T-cell (primary cell): Measurements from ENCODE around the gene DPYD. TPM values are rescaled to one million over a fixed set of nuclear protein-coding genes. Genes with fewer than 3 reads are reported as not detected.
A peak's percentile ranks its signal among the peaks of the same experiment; 100 is the strongest.

ENCODE experiments used
- ATAC-seq, 4 experiments: fragments of 200-7000 bp in 3 of 4; fragments of 150-1000 bp in 1 of 4; cut with Tn5 transposase; replicated peaks in 1 of 4; 1 replicate in 3 of 4; 2 replicates in 1 of 4; pipeline ENCODE4 v1.10.0; 2021; ENCODE audit warnings: moderate library complexity in 3 of 4, mild to moderate bottlenecking in 2 of 4, moderate number of reproducible peaks in 1 of 4
- CTCF ChIA-PET, 2 donors: fragments of 300-600 bp; sonication (Branson Sonifier 250); formaldehyde crosslinking; loops; one replicate each; lab custom pipeline; 2022; ENCODE audit warnings: antibody characterized with exemption in 2 of 2; lab: Charles Lee
- POLR2A ChIA-PET, 2 donors: fragments of 300-600 bp; sonication (Branson Sonifier 250); formaldehyde crosslinking; loops; one replicate each; lab custom pipeline; 2022; ENCODE audit warnings: antibody characterized with exemption in 2 of 2; lab: Charles Lee
- DNase-seq, 35 experiments: peaks; one replicate each; pipeline versions ENCODE4 v3.0.0 to v3.0.0-alpha.2; 2013 to 2023
- H3K27ac ChIP-seq: one replicate; pipeline ENCODE4 v1.5.1; 2013; ENCODE audit warnings: low read length
- H3K27me3 ChIP-seq, 2 experiments: replicated peaks in 1 of 2; 1 replicate in 1 of 2; 2 replicates in 1 of 2; pipeline versions ENCODE4 v1.6.1 to v1.7.0; 2013; ENCODE audit warnings: low read length in 1 of 2, mixed read lengths in 1 of 2; ENCODE audit not compliant: control insufficient read depth in 2 of 2, insufficient read depth in 2 of 2; ENCODE audit errors: extremely low read depth in 1 of 2
- H3K36me3 ChIP-seq, 2 donors: 1 replicate in 1 of 2; 2 replicates in 1 of 2; pipeline versions ENCODE4 v1.6.1 to v1.7.0; 2013; ENCODE audit warnings: low read length in 1 of 2; ENCODE audit not compliant: control insufficient read depth in 2 of 2, insufficient read depth in 1 of 2; ENCODE audit errors: extremely low read depth in 1 of 2
- H3K4me1 ChIP-seq, 2 experiments: 1 replicate in 1 of 2; 2 replicates in 1 of 2; pipeline versions ENCODE4 v1.6.1 to v1.7.0; 2013; ENCODE audit warnings: low read length in 2 of 2, mixed read lengths in 1 of 2; ENCODE audit not compliant: insufficient read depth in 2 of 2, control insufficient read depth in 1 of 2; ENCODE audit errors: extremely low read depth in 1 of 2
- H3K4me3 ChIP-seq, 2 donors: 1 replicate in 1 of 2; 2 replicates in 1 of 2; pipeline versions ENCODE4 v1.5.1 to v1.7.0; 2013; ENCODE audit warnings: mild to moderate bottlenecking in 2 of 2, low read length in 1 of 2, moderate library complexity in 1 of 2; ENCODE audit not compliant: control insufficient read depth in 1 of 2; ENCODE audit errors: extremely low read depth in 1 of 2
- H3K9me3 ChIP-seq: 2 replicates; pipeline ENCODE4 v1.7.0; 2013
- H3K27ac Mint-ChIP-seq, 2 donors: one replicate each; pipeline ENCODE4 v1.8.0; 2020 to 2021; ENCODE audit warnings: mild to moderate bottlenecking in 2 of 2, mixed read lengths in 2 of 2
- H3K27me3 Mint-ChIP-seq, 2 donors: one replicate each; pipeline ENCODE4 v1.8.0; 2021 to 2022; ENCODE audit warnings: mixed read lengths in 2 of 2
- H3K36me3 Mint-ChIP-seq: one replicate; pipeline ENCODE4 v1.8.0; 2021; ENCODE audit warnings: mixed read lengths
- H3K4me1 Mint-ChIP-seq, 3 donors: one replicate each; pipeline ENCODE4 v1.8.0; 2020 to 2022; ENCODE audit warnings: mixed read lengths in 3 of 3, mild to moderate bottlenecking in 1 of 3
- H3K4me3 Mint-ChIP-seq, 3 donors: one replicate each; pipeline ENCODE4 v1.8.0; 2020 to 2022; ENCODE audit warnings: mild to moderate bottlenecking in 3 of 3, mixed read lengths in 3 of 3, moderate library complexity in 3 of 3
- H3K9me3 Mint-ChIP-seq, 3 donors: one replicate each; pipeline ENCODE4 v1.8.0; 2020 to 2022; ENCODE audit warnings: mixed read lengths in 3 of 3
- WGBS: methylation state at CpG from one replicate; pipeline ENCODE4 v1.1.5; 2013; ENCODE audit warnings: missing lambda C conversion rate; ENCODE audit not compliant: insufficient coverage; 5-methylcytosine and 5-hydroxymethylcytosine counted together
- total RNA-seq, 35 experiments: library from RNA in 6 of 35; stranded (reverse) in 6 of 35; fragments of 120-200 nt in 1 of 35; gene quantifications; one replicate each; pipeline versions ENCODE4 v1.2.1 to v1.2.4 and lab custom pipeline; 2013 to 2026

Gene DPYD
- total RNA-seq, 5 donors from 2014 or later (not counting 1 experiment from before 2014, with no cell fraction given) = 39.1 to 74.1 (median 47.8) TPM

- Mint-ChIP-seq H3K9me3 (no peaks in the 10 kb centered on the region), H3K4me3 (no peak overlapping the region), H3K4me1 (peaks cover 4 to 11% (median 11%) of the 10 kb centered on the region in 3 donors), H3K36me3 (peaks cover 16% of the 10 kb centered on the region), H3K27ac (no peak overlapping the region), H3K27me3 (no peaks in the 10 kb centered on the region)
- Histone ChIP-seq H3K4me3 (no peak overlapping the region), H3K27ac (no peak overlapping the region), H3K9me3 (no peaks in the 10 kb centered on the region), H3K4me1 (no peaks in the 10 kb centered on the region), H3K36me3 (no peaks in the 10 kb centered on the region), H3K27me3 (no peaks in the 10 kb centered on the region)
- WGBS = no CpG with 5 or more reads among the region's 1 CpG
- no peak for DNase-seq
- no peak for ATAC-seq
- CTCF ChIA-PET = no interaction called here
- POLR2A ChIA-PET = no interaction called here
These were observed 83.7 kb downstream of the DPYD start for GRCh38 chr1:97837161-97837560.

- no peak overlapping the region for H3K4me3 ChIP-seq
- POLR2A ChIA-PET = interaction anchor here in 1 of 2 donors (0.5 to 0.6 kb wide), 2 partner anchors 38 to 1102 kb away, joined by 3 read pairs; no protein-coding TSS in a partner anchor
These were observed 85.9 kb downstream of the DPYD start for GRCh38 chr1:97834899-97835298.

GRCh38 chr1:97833881-97834280 is 87.0 kb downstream of the DPYD start:
- Histone ChIP-seq H3K27me3 (no peaks in the 10 kb centered on the region), H3K4me1 (no peaks in the 10 kb centered on the region), H3K4me3 (no peak overlapping the region), H3K9me3 (no peaks in the 10 kb centered on the region), H3K36me3 (no peaks in the 10 kb centered on the region), H3K27ac (no peak overlapping the region)
- H3K27me3 Mint-ChIP-seq = no peaks in the 10 kb centered on the region
- 100% methylated on average over 1 of the region's 2 CpGs for WGBS
- DNase-seq (no peak), ATAC-seq (no peak)
- ChIA-PET CTCF (no interaction called here), POLR2A (interaction anchor here in 1 of 2 donors (0.6 kb wide), 1 partner anchor 36 kb away, joined by 3 read pairs; no protein-coding TSS in a partner anchor)
- H3K36me3 Mint-ChIP-seq = peaks cover 5% of the 10 kb centered on the region
- no peak overlapping the region for H3K4me3 Mint-ChIP-seq
- peaks cover 7 to 11% (median 8%) of the 10 kb centered on the region in 3 donors for H3K4me1 Mint-ChIP-seq
- no peaks in the 10 kb centered on the region for H3K9me3 Mint-ChIP-seq
- H3K27ac Mint-ChIP-seq = no peak overlapping the region

More at GRCh38 chr1:97834899-97835298, 85.9 kb downstream of the DPYD start:
- H3K4me1 Mint-ChIP-seq = peaks cover 8 to 11% (median 10%) of the 10 kb centered on the region in 3 donors
- no peak overlapping the region for H3K27ac Mint-ChIP-seq
- H3K27me3 Mint-ChIP-seq = no peaks in the 10 kb centered on the region
- ATAC-seq (no peak), DNase-seq (no peak)
- H3K36me3 ChIP-seq = no peaks in the 10 kb centered on the region
- H3K4me3 Mint-ChIP-seq = no peak overlapping the region
- CTCF ChIA-PET = no interaction called here
- no peaks in the 10 kb centered on the region for H3K9me3 Mint-ChIP-seq
- H3K36me3 Mint-ChIP-seq = peaks cover 13% of the 10 kb centered on the region
- no peak overlapping the region for H3K27ac ChIP-seq
- H3K27me3 ChIP-seq = no peaks in the 10 kb centered on the region
- no peaks in the 10 kb centered on the region for H3K9me3 ChIP-seq
- no peaks in the 10 kb centered on the region for H3K4me1 ChIP-seq

GRCh38 chr1:97832481-97832880 is 88.4 kb downstream of the DPYD start:
- ChIA-PET POLR2A (interaction anchor here in 1 of 2 donors (0.6 kb wide), 1 partner anchor 114 kb away, joined by 4 read pairs; no protein-coding TSS in a partner anchor), CTCF (interaction anchor here in 1 of 2 donors (0.6 to 0.7 kb wide), 3 partner anchors 15 to 228 kb away, joined by 3 to 4 read pairs (median 3); no protein-coding TSS in a partner anchor)
- no peaks in the 10 kb centered on the region for H3K4me1 ChIP-seq
- H3K27me3 Mint-ChIP-seq = no peaks in the 10 kb centered on the region
- no peaks in the 10 kb centered on the region for H3K27me3 ChIP-seq
- no peaks in the 10 kb centered on the region for H3K9me3 Mint-ChIP-seq
- no CpG with 5 or more reads among the region's 1 CpG for WGBS
- no peak overlapping the region for H3K4me3 ChIP-seq
- no peak overlapping the region for H3K27ac ChIP-seq
- H3K4me1 Mint-ChIP-seq = peaks cover 7 to 11% (median 11%) of the 10 kb centered on the region in 3 donors
- no peak for ATAC-seq
- no peaks in the 10 kb centered on the region for H3K36me3 ChIP-seq
- H3K36me3 Mint-ChIP-seq = peaks cover 9% of the 10 kb centered on the region
- H3K27ac Mint-ChIP-seq = no peak overlapping the region
- DNase-seq = no peak
- no peaks in the 10 kb centered on the region for H3K9me3 ChIP-seq
- no peak overlapping the region for H3K4me3 Mint-ChIP-seq

GRCh38 chr1:97827887-97828286 is 92.9 kb downstream of the DPYD start:
- H3K27me3 ChIP-seq = no peaks in the 10 kb centered on the region
- Mint-ChIP-seq H3K36me3 (peaks cover 22% of the 10 kb centered on the region), H3K4me1 (peaks cover 9 to 15% (median 10%) of the 10 kb centered on the region in 3 donors), H3K27ac (no peak overlapping the region), H3K27me3 (no peaks in the 10 kb centered on the region), H3K4me3 (no peak overlapping the region), H3K9me3 (no peaks in the 10 kb centered on the region)
- WGBS = no CpG with 5 or more reads among the region's 3 CpGs
- ATAC-seq (peak in 1 of 4 experiments; percentile 47), DNase-seq (peak in 1 of 35 experiments; percentile 9)
- H3K9me3 ChIP-seq = no peaks in the 10 kb centered on the region
- no peaks in the 10 kb centered on the region for H3K36me3 ChIP-seq
- no peaks in the 10 kb centered on the region for H3K4me1 ChIP-seq
- H3K4me3 ChIP-seq = no peak overlapping the region
- no peak overlapping the region for H3K27ac ChIP-seq
- CTCF ChIA-PET = no interaction called here
- POLR2A ChIA-PET = no interaction called here

GRCh38 chr1:97826820-97827219 is 94.0 kb downstream of the DPYD start:
- Mint-ChIP-seq H3K9me3 (no peaks in the 10 kb centered on the region), H3K4me1 (peaks cover 7 to 9% (median 8%) of the 10 kb centered on the region in 3 donors), H3K27ac (no peak overlapping the region), H3K4me3 (no peak overlapping the region), H3K27me3 (no peaks in the 10 kb centered on the region), H3K36me3 (peaks cover 22% of the 10 kb centered on the region)
- DNase-seq (no peak), ATAC-seq (no peak)
- CTCF ChIA-PET = interaction anchor here in 1 of 2 donors (0.6 kb wide), 1 partner anchor 245 kb away, joined by 3 read pairs; no protein-coding TSS in a partner anchor
- H3K27ac ChIP-seq = no peak overlapping the region
- no peaks in the 10 kb centered on the region for H3K27me3 ChIP-seq
- no peaks in the 10 kb centered on the region for H3K36me3 ChIP-seq
- H3K4me1 ChIP-seq = no peaks in the 10 kb centered on the region
- no peaks in the 10 kb centered on the region for H3K9me3 ChIP-seq
- POLR2A ChIA-PET = no interaction called here
- no peak overlapping the region for H3K4me3 ChIP-seq
